Activated T-cell treated with anti-CD3 and anti-CD28 coated beads for 4 hours (primary cell): ENCODE results near the gene WWOX.

Experiments used
- DNase-seq: peaks from one replicate; pipeline ENCODE4 v3.0.0-alpha.2; 2020

The WWOX gene

DNA sequence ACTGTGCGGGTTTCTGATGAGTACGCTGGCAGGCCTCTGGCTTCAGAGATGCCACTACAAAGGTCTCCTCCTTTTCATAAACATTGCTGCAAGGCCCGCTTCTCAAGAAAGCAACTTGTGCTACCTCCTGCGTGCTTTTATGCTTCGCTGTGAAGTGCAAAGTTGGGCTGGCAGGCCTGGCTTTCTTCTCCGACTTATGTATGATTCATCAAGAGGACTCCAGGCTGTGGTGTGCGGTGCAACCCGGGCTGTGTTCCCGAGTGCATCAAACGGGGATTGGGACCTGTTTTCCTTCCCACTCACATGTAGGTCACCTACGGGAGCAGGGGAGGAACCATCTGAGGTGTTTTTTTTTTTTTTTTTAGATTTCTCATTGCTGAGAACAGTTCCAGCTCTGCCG lies 534.1 kb downstream of the WWOX start:
- no peak for DNase-seq

DNA sequence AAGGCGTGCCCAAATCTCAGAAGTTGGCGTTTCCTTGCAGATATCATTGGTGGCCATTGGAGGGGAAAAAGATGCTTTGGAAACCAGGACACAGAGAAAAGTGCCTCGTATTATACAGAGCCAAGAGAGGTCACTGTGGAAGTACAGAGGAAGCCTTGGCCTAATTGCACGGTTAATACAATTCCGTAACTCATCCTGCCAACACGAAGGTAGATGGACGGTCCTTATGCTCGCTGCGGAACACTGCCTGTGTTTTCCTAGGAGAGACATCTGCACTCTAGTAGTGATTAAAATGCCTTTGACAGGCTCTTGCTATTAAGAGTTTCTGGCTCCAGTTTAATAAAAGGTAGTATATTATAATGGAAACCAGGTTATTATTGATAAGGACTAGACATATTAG lies 536.4 kb downstream of the WWOX start:
- no peak for DNase-seq

DNA sequence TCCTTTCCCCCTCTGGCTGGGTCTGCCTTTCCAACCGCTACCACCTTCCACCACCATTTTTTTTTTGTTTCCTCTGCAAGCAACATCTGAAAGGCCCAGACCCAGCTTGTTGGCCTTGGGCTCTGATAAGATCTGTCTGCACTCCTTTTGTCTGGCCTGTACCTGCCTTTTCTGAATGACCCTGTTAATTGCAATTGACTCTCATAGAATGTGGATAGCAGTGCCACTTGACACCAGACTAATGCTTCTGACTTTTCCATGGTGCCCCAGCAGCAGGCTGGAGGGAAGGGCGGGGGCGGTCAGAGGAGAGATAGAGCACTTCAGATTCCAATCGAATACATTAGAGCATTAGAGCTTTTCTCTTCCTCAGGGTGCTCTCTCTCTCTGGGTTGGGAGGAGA lies 538.9 kb downstream of the WWOX start:
- no peak for DNase-seq

DNA sequence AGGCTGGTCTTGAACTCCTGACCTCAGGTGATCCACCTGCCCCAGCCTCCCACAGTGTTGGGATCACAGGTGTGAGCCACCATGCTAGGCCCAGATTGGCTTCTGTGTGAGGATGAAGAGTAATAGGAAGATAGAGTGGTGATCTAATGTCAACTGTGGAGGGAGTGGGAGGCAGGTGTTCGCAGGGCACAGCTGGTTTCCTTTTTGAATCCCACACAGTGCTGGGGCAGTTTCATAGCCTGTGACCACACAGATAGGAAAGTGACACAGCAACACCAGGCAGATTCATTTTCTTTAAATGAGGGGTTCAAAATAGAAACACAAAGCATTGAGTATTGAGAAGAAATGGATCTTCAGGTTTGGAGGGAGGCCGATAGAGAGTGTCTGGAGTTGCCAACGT lies 540.3 kb downstream of the WWOX start:
- no peak for DNase-seq

DNA sequence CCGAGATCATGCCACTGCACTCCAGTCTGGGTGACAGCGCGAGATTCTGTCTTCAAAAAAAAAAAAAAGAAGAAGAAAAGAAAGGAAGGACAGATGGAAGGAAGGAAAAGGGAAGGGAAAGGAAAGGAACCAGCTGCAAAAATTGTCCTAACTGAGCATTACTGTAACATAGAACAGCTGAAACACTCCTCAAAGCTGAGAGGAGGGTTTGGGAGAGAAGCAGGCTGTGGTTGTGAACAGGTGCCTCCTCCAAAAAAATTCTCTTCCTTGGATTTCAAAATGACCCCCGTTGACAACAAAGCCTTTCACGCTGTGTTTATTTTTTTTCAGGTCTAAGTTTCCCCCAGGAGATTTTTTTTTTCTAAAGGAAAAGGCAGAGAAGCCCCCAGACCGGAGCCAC lies 541.4 kb downstream of the WWOX start:
- DNase-seq: no peak

DNA sequence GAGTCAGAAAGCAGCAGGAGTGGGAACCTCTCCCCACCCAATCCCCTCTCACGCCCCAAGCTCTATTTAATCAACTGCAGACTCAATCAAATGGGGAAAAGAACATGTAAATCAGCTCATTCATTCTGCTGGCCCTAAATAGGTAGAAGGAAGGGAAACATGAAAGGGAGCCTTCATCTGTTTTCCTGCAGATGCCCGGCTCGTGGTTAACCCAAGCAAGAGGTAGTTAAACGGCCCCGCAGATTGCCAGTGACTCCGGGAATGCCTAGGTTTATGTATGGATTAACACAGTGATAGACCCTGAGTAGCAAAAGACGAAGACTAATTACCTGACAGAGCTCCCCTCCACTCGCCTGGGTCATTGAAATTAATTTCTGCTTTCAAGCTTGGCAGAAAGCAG lies 542.0 kb downstream of the WWOX start:
- no peak for DNase-seq

DNA sequence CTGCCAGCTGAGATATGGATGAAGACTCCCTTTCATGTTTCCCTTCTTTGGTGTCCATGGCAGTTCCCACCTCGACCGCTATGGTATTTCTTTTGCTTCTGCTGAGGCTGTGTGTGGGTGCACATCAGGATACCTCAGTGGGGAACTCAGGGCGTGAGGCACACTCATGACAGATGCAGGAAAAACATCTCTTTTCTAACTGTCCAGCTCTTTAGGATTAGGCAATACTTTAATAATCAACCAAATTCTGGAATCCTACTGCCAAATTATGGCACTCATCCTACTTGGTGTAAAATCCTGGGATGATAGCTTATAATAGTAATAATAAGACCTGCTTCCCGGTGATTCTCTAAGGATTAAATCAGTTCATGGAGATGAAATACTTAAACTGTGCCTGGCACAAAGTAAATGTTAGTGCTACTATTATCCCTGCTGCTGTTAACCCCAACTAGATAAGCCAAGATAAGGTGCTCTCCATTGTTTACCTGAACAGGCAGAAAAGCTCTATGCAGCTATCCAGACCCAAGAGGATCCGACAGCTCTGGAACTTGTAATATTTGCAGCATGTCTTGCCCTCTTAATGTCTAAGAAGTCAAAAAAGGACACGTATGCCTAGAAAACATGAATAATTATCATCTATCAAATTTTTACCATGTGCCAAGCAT lies 543.3 kb downstream of the WWOX start:
- no peak for DNase-seq

DNA sequence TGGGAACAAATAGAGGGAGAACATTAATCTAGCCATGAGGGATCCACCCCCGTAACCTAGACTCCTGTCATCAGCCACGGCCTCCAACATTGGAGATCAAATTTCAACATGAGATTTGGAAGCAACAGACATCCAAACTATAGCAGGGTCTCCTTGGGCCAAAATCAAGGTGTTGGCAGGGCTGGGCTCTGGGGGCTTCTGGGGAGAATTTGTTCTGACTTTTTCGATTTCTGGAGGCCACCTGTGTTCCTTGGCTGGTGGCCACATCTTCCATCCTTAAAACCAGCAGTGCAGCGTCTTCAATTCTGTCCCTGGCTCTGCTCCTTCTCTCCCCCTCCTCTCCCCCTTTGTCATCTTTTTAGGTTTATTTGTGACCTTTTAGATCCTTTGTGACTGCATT lies 546.2 kb downstream of the WWOX start:
- DNase-seq: no peak

DNA sequence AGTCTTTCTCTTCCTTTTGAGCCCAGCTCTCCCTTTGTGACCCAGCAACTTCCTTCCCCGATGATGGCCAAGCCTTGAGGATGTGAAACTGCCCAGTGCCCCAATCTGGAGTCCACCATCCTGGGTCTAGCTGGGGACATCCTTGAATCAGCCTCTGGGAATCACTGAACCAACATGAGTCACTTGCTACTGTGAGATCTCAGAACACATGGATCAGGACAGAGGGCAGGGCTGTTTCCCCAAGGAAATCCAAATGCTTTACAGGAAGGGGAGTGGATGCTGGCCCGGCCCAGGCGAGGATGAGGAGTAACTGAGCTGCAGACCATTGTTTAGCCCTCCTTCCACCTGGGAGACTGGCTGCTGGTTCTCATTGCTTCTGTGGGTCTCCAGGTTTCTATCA lies 547.6 kb downstream of the WWOX start:
- DNase-seq: no peak

DNA sequence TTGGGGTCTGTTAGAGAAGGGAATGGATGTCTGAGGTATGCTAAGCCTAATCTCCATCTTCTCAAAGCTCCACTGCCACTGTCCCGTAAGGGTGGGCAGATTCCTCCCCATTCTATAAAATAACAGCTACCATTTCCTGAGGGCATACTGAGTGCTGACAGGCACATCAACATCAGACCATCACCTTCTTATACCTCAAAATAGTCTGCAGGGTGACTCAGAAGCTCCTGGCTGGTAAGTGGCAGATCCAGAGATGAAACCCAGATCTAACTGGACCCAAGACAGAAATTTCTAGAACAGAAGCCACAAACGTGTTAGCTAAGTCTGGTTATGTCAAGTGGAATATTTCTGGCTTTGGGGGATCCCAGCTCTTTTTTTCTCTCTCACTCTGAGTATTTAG lies 548.0 kb downstream of the WWOX start:
- no peak for DNase-seq

DNA sequence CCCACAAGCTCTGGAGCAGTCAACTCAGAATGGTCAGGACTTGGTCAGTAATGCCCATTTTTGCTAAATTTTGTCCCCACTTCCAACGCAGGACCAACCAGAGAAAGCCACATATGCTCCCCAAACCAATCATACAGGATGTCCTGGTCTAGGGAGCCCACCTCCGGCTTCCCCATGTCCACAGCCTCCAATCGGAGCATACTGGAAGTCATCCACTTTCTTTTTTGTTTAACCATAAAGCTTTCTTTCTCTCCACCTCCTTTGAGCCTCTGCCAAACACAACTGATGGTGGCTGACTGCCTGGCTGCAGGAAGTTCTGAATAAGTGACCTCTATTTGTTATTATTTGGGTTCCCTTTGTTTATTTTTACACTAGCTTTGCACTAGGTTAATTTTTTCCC lies 549.1 kb downstream of the WWOX start:
- no peak for DNase-seq

DNA sequence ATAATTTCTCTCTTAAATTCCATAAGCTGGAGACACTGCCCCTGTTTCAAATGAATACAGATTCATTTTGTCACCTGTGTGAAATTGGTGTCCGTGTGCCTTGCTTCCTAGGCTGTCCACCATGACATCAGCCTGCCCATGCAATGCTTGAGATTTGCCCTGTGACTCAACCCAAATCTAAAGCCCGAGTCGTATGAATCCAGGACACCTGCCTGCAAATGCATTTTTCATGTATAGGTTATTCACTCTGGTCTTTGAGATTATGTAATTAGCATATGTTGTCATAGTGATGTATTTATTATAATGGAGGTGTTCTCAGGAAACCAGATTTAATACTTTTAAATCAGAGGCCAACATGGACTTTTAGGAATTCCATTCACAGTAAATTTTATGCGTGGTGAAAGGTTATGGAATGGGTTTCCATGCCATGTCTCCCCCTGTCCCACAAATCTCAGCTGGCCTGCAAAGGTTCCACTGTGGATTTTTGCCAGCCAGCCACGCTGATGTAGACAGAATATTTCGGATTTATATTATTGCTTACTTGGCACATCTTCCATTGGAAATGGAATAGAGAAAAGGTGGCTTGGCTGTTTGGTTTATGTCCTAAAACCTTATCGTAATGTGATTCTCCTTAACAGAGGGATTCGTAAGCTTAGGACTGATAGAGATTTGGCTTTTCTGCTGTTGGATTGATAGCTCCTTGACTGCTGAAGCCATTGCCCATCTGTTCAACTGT lies 551.1 kb downstream of the WWOX start:
- DNase-seq: no peak

DNA sequence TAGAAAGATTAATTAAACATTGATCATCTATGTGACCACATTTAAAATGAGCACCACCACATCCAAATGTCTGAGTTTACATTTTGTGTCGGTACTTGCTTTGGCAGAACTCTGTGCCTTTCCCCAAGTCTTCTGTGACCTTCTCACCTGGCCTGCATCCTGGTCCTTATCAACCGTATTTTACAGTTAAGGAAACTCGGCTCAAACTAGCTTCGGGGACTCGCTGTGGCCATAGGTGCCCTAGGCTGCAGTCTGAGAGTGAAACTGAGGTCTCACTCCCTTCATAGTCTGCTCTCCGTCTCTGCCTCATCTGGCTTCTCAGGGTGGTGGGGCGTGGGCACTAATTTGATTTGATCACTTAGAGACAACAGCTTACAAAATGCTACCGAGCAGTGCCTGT lies 555.5 kb downstream of the WWOX start:
- DNase-seq: no peak

DNA sequence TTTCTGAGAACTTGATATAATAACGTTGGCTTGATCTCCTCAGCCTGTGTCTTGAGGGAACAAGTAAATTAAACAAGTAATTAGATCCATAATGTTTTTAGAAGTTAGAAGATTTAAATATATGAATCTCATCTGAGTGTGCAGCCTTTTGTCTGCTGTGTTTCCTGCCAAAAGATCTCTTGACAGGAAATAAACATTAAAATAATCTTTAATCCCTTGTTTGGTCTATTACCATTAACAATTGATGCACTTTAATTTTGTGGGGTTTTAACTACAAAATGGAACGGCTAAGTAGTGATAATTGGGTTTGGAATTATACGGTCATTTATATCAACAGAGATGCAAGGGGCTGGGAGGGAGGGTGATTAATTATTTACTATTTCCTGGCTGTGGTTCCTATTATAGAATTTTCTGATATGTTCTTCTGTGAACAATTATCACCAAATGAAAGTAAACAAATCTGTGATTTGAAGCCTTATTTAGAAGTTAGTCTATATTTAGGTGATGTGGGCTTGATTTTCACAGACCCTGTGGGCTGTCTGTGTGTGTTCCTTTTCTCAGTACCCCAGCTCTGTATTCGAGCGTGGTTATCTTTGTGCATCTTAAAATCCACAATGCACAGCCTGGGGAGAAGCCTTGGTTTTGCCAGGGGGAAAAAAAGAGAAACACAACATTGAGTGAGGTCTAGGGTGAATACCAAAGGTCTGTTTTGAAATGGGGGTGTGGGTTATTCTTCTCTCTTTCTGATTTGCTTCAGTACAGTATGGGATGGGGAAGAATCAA lies 556.1 kb downstream of the WWOX start:
- no peak for DNase-seq

DNA sequence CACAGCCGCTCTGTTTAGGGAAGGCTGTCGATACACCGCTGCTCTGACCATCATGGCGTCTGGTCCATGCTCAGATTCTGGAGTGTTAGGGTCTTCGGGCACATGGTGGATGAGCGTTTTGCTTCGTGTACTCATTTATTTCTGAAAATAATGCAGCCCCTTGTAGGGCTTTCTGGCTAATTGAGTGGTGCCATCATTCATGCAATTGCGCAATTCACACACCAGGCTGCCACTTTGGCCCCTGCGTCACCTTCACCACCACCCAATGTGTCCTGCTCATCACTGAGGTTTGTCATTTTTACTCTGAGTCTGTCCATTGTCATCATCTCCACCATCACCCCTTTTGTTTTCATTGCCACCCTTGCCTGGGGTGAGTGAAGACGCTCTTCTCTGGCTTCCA lies 557.4 kb downstream of the WWOX start:
- no peak for DNase-seq

DNA sequence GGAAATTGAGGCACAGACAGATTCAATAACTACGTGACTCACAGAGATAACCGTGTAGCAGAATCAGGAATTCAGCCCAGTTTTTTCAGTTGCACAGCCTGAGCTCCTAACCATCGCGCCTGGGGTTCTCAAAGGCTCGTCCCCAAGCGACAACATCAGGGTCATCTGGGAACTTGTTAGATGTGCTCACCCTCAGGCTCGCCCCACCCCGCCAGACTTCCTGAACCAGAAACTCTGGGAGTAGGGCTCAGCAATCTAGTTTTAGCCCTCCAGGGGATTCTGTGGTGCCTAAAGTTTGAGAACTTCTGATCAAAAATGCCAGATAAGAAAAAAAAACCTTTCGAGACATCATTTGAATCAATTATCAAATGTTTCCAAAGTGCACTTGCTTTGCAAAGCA lies 559.8 kb downstream of the WWOX start:
- no peak for DNase-seq

DNA sequence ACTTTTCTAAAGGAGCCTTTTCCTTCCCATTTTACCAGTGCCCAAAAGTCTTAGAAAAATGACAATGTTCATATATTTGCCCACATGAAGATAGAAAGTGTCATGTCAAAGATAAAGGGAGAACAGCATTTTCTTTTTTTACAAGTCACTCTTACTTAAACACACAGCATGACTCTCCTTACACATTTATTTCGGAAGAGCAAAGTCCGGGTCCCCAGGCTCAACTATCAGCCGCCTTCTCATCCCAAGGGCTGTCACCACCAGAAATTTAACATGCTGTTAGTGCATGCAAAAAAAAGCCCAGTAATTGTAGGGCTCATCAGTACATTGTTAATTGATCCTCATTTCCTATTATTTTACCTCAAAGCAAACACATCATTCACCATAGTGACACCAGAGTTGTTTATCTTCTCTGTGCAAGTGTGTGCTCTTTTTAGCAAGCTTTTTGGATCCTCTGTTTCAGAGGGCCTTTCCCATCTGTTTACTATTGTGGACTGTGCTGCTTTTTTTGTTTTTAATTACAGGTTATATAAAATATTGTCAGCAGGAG lies 560.3 kb downstream of the WWOX start:
- DNase-seq: no peak

DNA sequence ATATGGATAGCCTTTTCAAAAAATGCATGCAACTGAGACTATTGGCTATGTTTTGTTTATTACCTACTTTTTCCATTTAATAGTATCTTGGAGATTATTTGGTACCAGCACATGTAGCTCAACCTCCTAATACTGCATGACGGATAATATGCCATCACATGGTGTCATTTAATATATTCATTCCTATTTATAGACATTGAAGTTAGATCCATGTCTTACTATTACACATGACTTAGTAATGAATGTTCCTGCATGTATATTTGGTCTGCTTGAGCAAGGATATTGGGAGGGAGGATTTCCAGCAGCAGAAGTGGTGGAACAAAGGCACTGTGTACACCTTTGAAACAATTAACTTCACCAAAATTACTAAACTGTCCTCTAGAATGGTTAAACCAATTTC lies 561.3 kb downstream of the WWOX start:
- DNase-seq: no peak

DNA sequence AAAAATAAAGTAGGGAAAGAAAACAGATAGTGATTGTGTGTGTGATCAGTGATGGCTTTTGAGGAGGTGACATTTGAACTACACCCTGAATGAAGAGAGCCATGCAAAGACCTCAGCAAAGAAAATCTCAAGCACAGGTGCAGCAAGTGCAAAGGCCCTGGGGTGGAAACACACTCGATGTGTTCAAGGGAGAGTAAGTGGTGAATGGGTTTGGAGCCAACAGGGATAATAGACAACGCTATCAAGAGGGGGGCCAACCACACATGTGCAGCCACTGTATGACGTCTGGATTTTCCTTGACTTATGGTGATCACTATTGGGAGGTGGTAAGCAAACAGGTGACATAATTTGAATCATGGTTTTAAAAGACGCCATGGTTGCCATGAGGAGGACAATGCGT lies 564.2 kb downstream of the WWOX start:
- DNase-seq: no peak

DNA sequence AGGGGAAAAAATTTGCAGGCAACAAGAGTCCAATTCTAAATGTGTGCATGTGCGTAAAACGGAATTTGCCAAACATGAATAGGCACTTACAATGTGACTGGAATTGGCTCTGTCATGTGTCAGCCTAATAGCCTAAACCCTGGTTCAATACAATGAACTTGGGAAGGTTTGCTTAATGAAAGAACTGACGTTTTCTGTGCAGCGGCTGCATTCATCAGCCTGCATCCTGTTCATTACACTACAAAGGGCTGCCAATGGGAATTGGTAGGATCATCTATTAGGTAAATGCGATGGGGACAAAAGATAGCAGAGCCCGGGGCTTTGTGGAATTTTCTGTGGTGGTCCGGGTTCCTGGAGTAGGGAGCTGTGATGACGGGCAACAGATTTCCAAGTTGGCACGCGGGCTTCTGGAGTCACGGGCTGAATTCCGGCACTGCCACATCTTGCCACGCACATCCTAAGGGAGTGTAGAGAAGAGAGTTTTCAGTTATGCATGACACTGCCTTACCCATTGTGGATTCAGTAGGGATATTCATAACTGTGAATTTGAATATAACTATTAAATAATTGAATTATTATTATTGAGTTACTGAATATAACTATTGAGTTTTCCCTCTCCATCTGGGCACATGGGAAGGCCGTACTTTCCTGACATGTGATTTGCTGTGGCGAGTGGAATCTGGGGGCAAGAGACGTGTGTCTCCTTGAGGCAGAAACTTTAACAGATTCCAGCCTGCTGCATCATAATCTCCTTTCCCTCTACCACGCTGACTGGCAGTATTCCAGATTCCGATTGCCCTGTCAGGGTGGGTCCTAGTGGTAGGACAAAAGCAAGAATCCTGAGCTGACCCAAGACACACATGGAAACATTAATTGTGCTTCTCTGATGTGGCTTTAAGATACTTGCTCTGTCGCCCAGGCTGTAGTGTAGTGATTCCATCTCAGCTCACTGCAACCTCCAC lies 565.6 kb downstream of the WWOX start:
- no peak for DNase-seq

DNA sequence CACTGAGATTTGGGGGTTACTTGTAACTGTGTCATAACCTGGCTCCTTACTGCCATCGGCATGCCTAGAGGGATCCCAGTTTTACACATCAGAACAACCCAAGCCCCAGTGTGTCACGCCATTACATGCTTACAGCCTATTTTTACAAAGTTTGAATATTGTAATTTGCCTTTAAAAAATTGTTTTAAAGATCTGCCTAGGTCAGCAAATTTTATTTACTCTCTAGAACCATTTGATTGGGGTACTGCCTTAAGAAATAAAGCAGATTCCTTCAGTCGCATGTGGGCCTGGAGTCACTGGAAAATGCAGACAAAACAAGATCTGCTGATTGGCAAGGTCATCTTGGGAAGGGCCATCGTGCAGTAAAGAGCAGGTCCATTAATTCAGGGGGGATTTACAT lies 566.9 kb downstream of the WWOX start:
- no peak for DNase-seq

DNA sequence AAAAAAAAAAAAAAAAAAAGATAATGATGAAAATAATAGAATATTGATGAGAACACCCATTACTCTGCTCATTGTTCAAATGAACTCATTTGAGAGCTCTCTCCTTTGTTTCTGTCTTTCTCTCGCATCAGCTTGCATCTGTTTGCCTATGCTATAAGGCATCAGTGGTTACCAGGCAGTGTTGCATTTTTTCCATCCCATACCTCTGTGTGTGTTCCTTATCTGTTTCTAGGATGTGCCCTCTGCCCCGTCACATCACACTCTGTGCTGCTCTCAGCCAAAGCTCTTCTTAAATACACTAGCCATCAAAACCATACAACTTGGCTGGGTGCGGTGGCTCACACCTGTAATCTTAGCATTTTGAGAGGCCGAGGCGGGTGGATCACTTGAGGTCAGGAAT lies 568.2 kb downstream of the WWOX start:
- DNase-seq: no peak

DNA sequence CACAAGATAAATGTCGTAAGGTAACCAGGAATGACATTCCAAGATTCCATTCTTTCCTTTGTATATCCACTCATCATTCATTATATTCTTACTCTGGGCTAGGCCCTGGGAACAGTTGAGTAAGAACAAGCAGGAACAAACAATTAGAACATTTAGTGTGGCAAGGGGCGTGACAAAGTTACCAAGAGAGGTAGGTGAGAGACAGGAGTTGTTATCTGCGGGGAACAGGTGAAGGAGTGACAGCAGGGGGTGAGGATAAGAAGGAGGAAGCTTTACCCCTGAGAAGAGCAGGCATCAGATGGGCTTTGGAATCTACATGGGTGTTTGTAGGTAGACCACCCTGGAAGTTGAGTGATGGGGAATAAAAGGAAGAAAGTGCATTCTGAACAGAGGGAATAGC lies 568.9 kb downstream of the WWOX start:
- no peak for DNase-seq
